Peyer's patch (tissue), 4 donors: ENCODE data around the gene ARRDC4.

ENCODE experiments used
- CTCF ChIP-seq, 6 experiments: fragments of 450-650 bp in 4 of 6; fragments of 200-600 bp in 2 of 6; sonication (generic) in 1 of 6; IDR thresholded peaks; one replicate each; pipeline ENCODE4 v1.5.1; 2017 to 2019; ENCODE audit warnings: antibody characterized with exemption in 6 of 6, mild to moderate bottlenecking in 3 of 6, moderate library complexity in 1 of 6
- POLR2A ChIP-seq, 2 donors: fragments of 450-650 bp; IDR thresholded peaks; one replicate each; pipeline ENCODE4 v1.5.1; 2017; ENCODE audit warnings: antibody characterized with exemption in 2 of 2, mild to moderate bottlenecking in 2 of 2, moderate library complexity in 2 of 2

GRCh38 chr15:98009169-98009568 is 48.7 kb downstream of the ARRDC4 start:
- TF ChIP-seq CTCF (IDR thresholded peaks at IDR 0.05), result no peak
- TF ChIP-seq POLR2A (IDR thresholded peaks at IDR 0.05), result no peak
